GM12872 (cell line): ENCODE results near the gene NFRKB.

Experiments used
- CTCF ChIP-seq: IDR thresholded peaks from 3 replicates; pipeline ENCODE4 v1.5.1; 2011; ENCODE audit warnings: low read depth, mild to moderate bottlenecking, low read length, moderate library complexity; ENCODE audit not compliant: insufficient read depth

Gene NFRKB

GRCh38 chr11:129866311-129866710, 29.1 kb downstream of the NFRKB start:
- TF ChIP-seq CTCF = no peak

GRCh38 chr11:129865701-129866100, 29.7 kb downstream of the NFRKB start:
- no peak for TF ChIP-seq CTCF

- TF ChIP-seq CTCF = no peak
These were observed 30.6 kb downstream of the NFRKB start for GRCh38 chr11:129864811-129865210.

GRCh38 chr11:129861702-129862522, 33.5 kb downstream of the NFRKB start:
- TF ChIP-seq CTCF = no peak

- TF ChIP-seq CTCF = no peak
These were observed 39.3 kb downstream of the NFRKB start for GRCh38 chr11:129856036-129856435.

GRCh38 chr11:129855086-129855485, 40.3 kb downstream of the NFRKB start:
- TF ChIP-seq CTCF = no peak

- TF ChIP-seq CTCF = no peak
These were observed 41.1 kb downstream of the NFRKB start for GRCh38 chr11:129854232-129854805.
